AG10803 (cell line): Measurements from ENCODE around the gene COL23A1.

Experiments used
- DNase-seq: peaks from one replicate; pipeline ENCODE4 v3.0.0; 2010; ENCODE audit warnings: low read depth
- H3K4me3 ChIP-seq: 2 replicates; pipeline ENCODE4 v1.5.1; 2011; ENCODE audit warnings: mild to moderate bottlenecking, low read length, control low read depth
- CTCF ChIP-seq: conservative IDR thresholded peaks from 2 replicates; pipeline ENCODE4 v1.5.1; 2011; ENCODE audit warnings: mild to moderate bottlenecking, low read length, control low read depth, inconsistent platforms

COL23A1 gene

GRCh38 chr5:178350361-178351220 lies 239.6 kb downstream of the COL23A1 start:
- peak; percentile 28 for DNase-seq

GRCh38 chr5:178349625-178350353 lies 240.4 kb downstream of the COL23A1 start:
- TF ChIP-seq CTCF: no peak

More at GRCh38 chr5:178350361-178351220, 239.6 kb downstream of the COL23A1 start:
- no peak for TF ChIP-seq CTCF
- no peak overlapping the region for H3K4me3 ChIP-seq

GRCh38 chr5:178349075-178349511 lies 241.1 kb downstream of the COL23A1 start:
- H3K4me3 ChIP-seq: no peak overlapping the region
- DNase-seq: peak; percentile 13
- TF ChIP-seq CTCF: no peak

More at GRCh38 chr5:178349625-178350353, 240.4 kb downstream of the COL23A1 start:
- no peak for DNase-seq
- no peak overlapping the region for H3K4me3 ChIP-seq

- no peak for TF ChIP-seq CTCF
- no peak for DNase-seq
- H3K4me3 ChIP-seq: no peak overlapping the region
Observed at GRCh38 chr5:178348356-178349074, 241.7 kb downstream of the COL23A1 start.

- DNase-seq: no peak
- no peak overlapping the region for H3K4me3 ChIP-seq
- TF ChIP-seq CTCF: no peak
Observed at GRCh38 chr5:178347956-178348355, 242.2 kb downstream of the COL23A1 start.

- no peak overlapping the region for H3K4me3 ChIP-seq
- no peak for TF ChIP-seq CTCF
- no peak for DNase-seq
Observed at GRCh38 chr5:178346607-178347334, 243.4 kb downstream of the COL23A1 start.
